NCI-H2107 (cell line): ENCODE results near the gene LRRIQ4.

Experiments
- DNase-seq: peaks from one replicate; lab custom pipeline; 2025; lab: John Stamatoyannopoulos, UW

The LRRIQ4 gene

GRCh38 chr3:169855514-169855913 is 42.8 kb downstream of the LRRIQ4 start:
- no peak for DNase-seq

- DNase-seq: no peak
These were observed 45.1 kb downstream of the LRRIQ4 start for GRCh38 chr3:169857811-169858210.

- no peak for DNase-seq
These were observed 49.2 kb downstream of the LRRIQ4 start for GRCh38 chr3:169861871-169862270.

GRCh38 chr3:169863458-169863899 is 50.8 kb downstream of the LRRIQ4 start:
- peak; percentile 84 for DNase-seq

GRCh38 chr3:169864270-169864669 is 51.6 kb downstream of the LRRIQ4 start:
- DNase-seq: no peak

- DNase-seq: no peak
These were observed 52.6 kb downstream of the LRRIQ4 start for GRCh38 chr3:169865176-169865767.

GRCh38 chr3:169867584-169868210 is 55.0 kb downstream of the LRRIQ4 start:
- no peak for DNase-seq

- no peak for DNase-seq
These were observed 55.7 kb downstream of the LRRIQ4 start for GRCh38 chr3:169868369-169868768.

- no peak for DNase-seq
These were observed 57.0 kb downstream of the LRRIQ4 start, which contains the start of gene LRRC31 for GRCh38 chr3:169869484-169870220. Gene LRRC31, minus strand, starts transcription at chr3:169869935. Its CDS starts 128 bp downstream, at chr3:169869807.

GRCh38 chr3:169871129-169871886 is 58.6 kb downstream of the LRRIQ4 start:
- DNase-seq: no peak

GRCh38 chr3:169879013-169879557 is 66.4 kb downstream of the LRRIQ4 start:
- no peak for DNase-seq

GRCh38 chr3:169879845-169880575 is 67.3 kb downstream of the LRRIQ4 start:
- no peak for DNase-seq

GRCh38 chr3:169880576-169881250 is 68.0 kb downstream of the LRRIQ4 start:
- DNase-seq: no peak

GRCh38 chr3:169886671-169887070 is 74.0 kb downstream of the LRRIQ4 start:
- DNase-seq: no peak
